Psoas muscle (tissue), 8 donors: ENCODE results near the gene RSPRY1. TPM values are rescaled to one million over a fixed set of nuclear protein-coding genes. Genes with fewer than 3 reads are reported as not detected.

ENCODE experiments used
- ATAC-seq, 4 donors: fragments of 200-7000 bp; cut with Tn5 transposase; one replicate each; pipeline ENCODE4 v1.9.1; 2020; ENCODE audit warnings: moderate library complexity in 3 of 4, mild to moderate bottlenecking in 2 of 4
- DNase-seq, 2 donors: peaks; one replicate each; pipeline ENCODE4 v3.0.0-alpha.2; 2020
- H3K27ac ChIP-seq: fragments of 200-600 bp; one replicate; pipeline ENCODE4 v1.8.0; 2022
- H3K27me3 ChIP-seq, 3 donors: fragments of 200-600 bp in 1 of 3; one replicate each; pipeline versions ENCODE4 v1.6.1 to v1.8.0; 2013 to 2022; ENCODE audit warnings: low read length in 2 of 3, mild to moderate bottlenecking in 2 of 3, moderate library complexity in 1 of 3; ENCODE audit not compliant: insufficient read depth in 3 of 3
- H3K36me3 ChIP-seq, 2 donors: fragments of 200-600 bp in 1 of 2; one replicate each; pipeline versions ENCODE4 v1.6.1 to v1.8.0; 2013 to 2022; ENCODE audit warnings: low read depth in 1 of 2, mild to moderate bottlenecking in 1 of 2, moderate library complexity in 1 of 2; ENCODE audit not compliant: insufficient read depth in 1 of 2
- H3K4me1 ChIP-seq: fragments of 200-600 bp; one replicate; pipeline ENCODE4 v1.8.0; 2022
- H3K4me3 ChIP-seq: fragments of 200-600 bp; one replicate; pipeline ENCODE4 v1.8.0; 2022; ENCODE audit warnings: mild to moderate bottlenecking
- H3K9me3 ChIP-seq: fragments of 200-600 bp; one replicate; pipeline ENCODE4 v1.8.0; 2022
- WGBS, 3 donors: extraction: QIAGEN DNeasy Blood & Tissue Kit; methylation state at CpG; one replicate each; pipeline versions ENCODE4 v1.1.6 to v1.1.7; 2013; 5-methylcytosine and 5-hydroxymethylcytosine counted together
- intact Hi-C, 2 donors: fragments of 100-400 bp; cut with DNase I; formaldehyde crosslinking; loops; one replicate each; pipeline versions ENCODE4 v1.11.0 to v1.14.2; 2022
- polyA plus RNA-seq, 3 donors: library from polyadenylated mRNA; stranded (reverse); fragments of 200-250 nt; gene quantifications; one replicate each; pipeline ENCODE4 v1.2.3, GENCODE V29; 2013
- total RNA-seq, 4 donors: library from RNA; stranded (reverse); fragmentation: NEBNext Ultra II Directional in 2 of 4; extraction: Animal tissue kit (Norgen Biotek cat#: 25700) in 2 of 4; gene quantifications; one replicate each; pipeline versions ENCODE4 v1.2.1 to v1.2.4, GENCODE V29; 2021 to 2023
- TF ChIP-seq, protein P1 (sequence below): fragments of 200-600 bp; IDR thresholded peaks from one replicate; pipeline ENCODE4 v1.8.0; 2022; ENCODE audit warnings: antibody characterized with exemption
- donor health status: healthy with polysubstance abuse.
- donor health status: DM: no; HTN: no; CAD: no; lungs with moderate emphysema.
- donor health status: Bipolar disorder and iron deficiency.
- donor health status: healthy.
- donor health status: DM: yes; HTN: yes; CAD: no.
- donor health status: DM: no; HTN: no; CAD: no.
- donor health status: DM: no; HTN: no; CAD: no.
- donor health status: DM: yes; HTN: yes; CAD: no.

The RSPRY1 gene
- total and polyA plus RNA-seq, 7 donors = 7.1 to 19.5 (median 15.2) TPM

DNA sequence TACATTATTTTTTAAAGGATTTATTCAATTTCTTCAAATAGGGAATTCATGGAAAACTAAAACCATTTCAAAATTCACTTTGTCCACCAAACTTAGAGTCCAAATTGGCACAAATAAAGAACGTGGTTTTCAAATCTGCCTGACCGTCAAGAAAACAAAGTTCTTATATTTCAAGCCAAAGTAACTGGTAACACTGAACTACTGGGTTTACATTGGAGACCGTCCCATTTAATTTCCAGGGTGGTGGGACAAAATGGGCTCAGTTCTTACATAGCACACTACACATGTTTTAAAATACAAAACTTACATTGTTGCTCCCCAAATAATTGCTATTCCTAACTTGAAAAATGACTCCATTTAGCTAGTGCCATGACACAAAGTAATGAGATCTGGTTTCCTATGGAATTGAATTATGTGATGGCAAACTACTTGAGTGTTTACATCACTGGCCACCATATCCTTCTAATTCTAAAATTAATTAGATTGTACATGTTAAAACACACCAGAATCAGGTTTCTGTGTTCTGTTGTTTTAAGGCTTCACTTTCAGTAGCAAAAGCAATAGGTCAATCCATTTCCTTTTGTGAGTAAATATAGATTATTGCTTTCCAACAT is 6.8 kb upstream of the RSPRY1 start:
- TF ChIP-seq, protein P1, sequence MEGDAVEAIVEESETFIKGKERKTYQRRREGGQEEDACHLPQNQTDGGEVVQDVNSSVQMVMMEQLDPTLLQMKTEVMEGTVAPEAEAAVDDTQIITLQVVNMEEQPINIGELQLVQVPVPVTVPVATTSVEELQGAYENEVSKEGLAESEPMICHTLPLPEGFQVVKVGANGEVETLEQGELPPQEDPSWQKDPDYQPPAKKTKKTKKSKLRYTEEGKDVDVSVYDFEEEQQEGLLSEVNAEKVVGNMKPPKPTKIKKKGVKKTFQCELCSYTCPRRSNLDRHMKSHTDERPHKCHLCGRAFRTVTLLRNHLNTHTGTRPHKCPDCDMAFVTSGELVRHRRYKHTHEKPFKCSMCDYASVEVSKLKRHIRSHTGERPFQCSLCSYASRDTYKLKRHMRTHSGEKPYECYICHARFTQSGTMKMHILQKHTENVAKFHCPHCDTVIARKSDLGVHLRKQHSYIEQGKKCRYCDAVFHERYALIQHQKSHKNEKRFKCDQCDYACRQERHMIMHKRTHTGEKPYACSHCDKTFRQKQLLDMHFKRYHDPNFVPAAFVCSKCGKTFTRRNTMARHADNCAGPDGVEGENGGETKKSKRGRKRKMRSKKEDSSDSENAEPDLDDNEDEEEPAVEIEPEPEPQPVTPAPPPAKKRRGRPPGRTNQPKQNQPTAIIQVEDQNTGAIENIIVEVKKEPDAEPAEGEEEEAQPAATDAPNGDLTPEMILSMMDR = no peak
- Histone ChIP-seq H3K27ac (no peak overlapping the region), H3K36me3 (peaks cover 0 to 4% of the 10 kb centered on the region in 2 donors), H3K9me3 (no peaks in the 10 kb centered on the region), H3K27me3 (no peaks in the 10 kb centered on the region), H3K4me1 (peaks cover 10% of the 10 kb centered on the region), H3K4me3 (no peak overlapping the region)
- intact Hi-C loops = no loop called here
- ATAC-seq (no peak), DNase-seq (no peak)
- 45 to 59% (median 47%) methylated on average over 3 of the region's 3 CpGs for WGBS, 3 donors

DNA sequence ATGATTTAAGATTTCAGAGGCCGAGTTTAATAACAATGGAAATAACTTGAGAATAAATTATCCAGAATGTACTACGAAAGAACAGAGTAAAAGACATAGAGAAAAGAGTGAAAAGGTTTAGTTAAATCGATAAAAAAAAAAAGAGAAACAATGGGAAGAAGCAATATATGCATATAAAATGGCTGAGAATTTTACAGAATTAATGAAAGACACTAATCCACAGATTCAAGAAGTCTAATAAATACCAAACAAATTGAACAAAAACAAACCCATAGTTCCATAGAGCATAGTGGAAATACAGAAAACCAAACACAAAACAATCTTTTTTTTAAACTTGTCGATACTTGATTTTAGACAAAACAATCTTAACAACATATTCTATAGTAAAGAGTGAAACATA is 2.0 kb upstream of the RSPRY1 start:
- ATAC-seq = no peak
- Histone ChIP-seq H3K36me3 (no peaks in the 10 kb centered on the region), H3K27me3 (no peaks in the 10 kb centered on the region), H3K9me3 (no peaks in the 10 kb centered on the region), H3K27ac (no peak overlapping the region), H3K4me3 (no peak overlapping the region), H3K4me1 (peaks cover 23% of the 10 kb centered on the region)
- WGBS, 3 donors = 94 to 98% (median 96%) methylated on average over 4 of the region's 4 CpGs
- intact Hi-C loops = no loop called here
- TF ChIP-seq, protein P1 = no peak
- no peak for DNase-seq

DNA sequence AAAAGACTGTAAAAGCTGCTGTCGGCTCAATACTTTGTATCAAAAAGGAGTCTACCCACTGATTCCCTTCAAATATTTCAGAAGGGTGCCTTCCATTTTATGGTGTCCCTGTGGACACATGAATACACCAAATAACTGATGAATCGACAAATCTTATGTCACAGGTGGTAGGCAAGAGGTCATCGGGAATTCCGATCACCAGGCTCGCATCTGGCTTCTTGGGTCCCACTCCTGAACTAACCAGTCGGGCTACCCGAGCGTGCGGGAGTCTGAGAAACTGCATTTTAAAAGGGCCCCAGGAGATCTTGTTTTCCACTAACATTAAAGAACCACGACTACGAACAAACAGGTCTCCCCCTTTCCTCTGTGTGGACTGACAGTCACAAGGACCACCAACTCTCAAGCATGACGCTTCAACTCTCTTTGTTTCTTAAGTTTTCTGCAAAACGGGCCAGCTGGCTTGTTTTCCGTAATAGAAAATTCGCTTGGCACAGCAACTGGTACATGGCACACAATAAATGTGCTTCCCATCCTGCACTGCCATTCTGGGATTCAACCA is 1.2 kb upstream of the RSPRY1 start:
- TF ChIP-seq, protein P1 = no peak
- peaks cover 18% of the 10 kb centered on the region for H3K4me1 ChIP-seq
- H3K36me3 ChIP-seq = no peaks in the 10 kb centered on the region
- no peak for ATAC-seq
- no peaks in the 10 kb centered on the region for H3K27me3 ChIP-seq
- 11 to 14% (median 12%) methylated on average over 15 of the region's 15 CpGs for WGBS, 3 donors
- H3K27ac ChIP-seq = peak overlapping the region; percentile 96
- H3K9me3 ChIP-seq = no peaks in the 10 kb centered on the region
- H3K4me3 ChIP-seq = peak overlapping the region; percentile 93
- DNase-seq = no peak
- intact Hi-C loops = loop anchor here (5.0 kb wide), 1 partner anchor 57 kb away; no protein-coding TSS in a partner anchor

DNA sequence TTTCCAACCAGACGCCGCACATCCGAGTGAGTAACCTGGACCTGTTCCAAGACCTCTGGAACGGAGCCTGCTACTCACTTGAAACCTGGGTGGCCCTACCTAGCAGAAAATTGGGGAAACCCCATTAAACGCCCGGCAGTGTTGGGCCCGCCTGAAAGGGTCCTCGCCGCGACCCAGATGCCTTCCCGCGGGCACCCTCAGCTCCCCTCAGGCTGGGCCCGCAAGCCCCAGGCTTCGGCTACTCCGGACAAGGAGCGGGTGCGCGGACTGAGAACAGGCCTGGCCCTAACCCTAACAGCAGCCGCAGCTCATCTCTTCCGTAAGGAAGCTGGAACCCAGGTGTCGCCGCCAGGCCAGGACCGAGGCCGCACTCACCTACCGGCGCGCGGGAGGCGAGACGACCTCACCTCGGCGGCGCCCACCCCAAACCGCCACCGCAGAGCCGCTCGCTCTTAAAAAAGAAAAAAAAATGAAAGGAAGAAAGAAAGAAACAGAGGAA is 634 bp upstream of the RSPRY1 start:
- H3K4me3 ChIP-seq = peak overlapping the region; percentile 93
- DNase-seq (peak in 1 of 2 donors; percentile 45), ATAC-seq (peak; percentile 33 to 57 (median 40))
- peaks cover 18% of the 10 kb centered on the region for H3K4me1 ChIP-seq
- no peaks in the 10 kb centered on the region for H3K27me3 ChIP-seq
- intact Hi-C loops = loop anchor here (5.0 kb wide), 1 partner anchor 57 kb away; no protein-coding TSS in a partner anchor
- no peaks in the 10 kb centered on the region for H3K9me3 ChIP-seq
- H3K36me3 ChIP-seq = no peaks in the 10 kb centered on the region
- 0 to 1% (median 0%) methylated on average over 37 of the region's 37 CpGs for WGBS, 3 donors
- TF ChIP-seq, protein P1 = no peak
- H3K27ac ChIP-seq = peak overlapping the region; percentile 96
